ENCODE results near the gene GAD1. TPM values are rescaled to one million over a fixed set of nuclear protein-coding genes. Genes with fewer than 3 reads are reported as not detected.
A peak's percentile ranks its signal among the peaks of the same experiment; 100 is the strongest.

GAD1 gene
- total RNA-seq, 3 donors from 2014 or later (not counting 1 experiment from before 2014, with no cell fraction given) = not detected

- peaks cover 53% of the 10 kb centered on the region for H3K4me1 ChIP-seq (ENCODE audit: control insufficient read depth, insufficient read depth, low read length)
These were observed 5.8 kb downstream of the GAD1 start for GRCh38 chr2:170822290-170823087.

GRCh38 chr2:170823088-170823897 lies 6.6 kb downstream of the GAD1 start:
- no peaks in the 10 kb centered on the region for H3K9me3 Mint-ChIP-seq
- intact Hi-C loops (cut with micrococcal nuclease) = no loop called here
- Histone ChIP-seq H3K4me1 (ENCODE audit: control insufficient read depth, insufficient read depth, low read length) (peaks cover 46% of the 10 kb centered on the region), H3K36me3 (ENCODE audit: control insufficient read depth, insufficient read depth, low read length) (no peaks in the 10 kb centered on the region), H3K27ac (ENCODE audit: low read length) (no peak overlapping the region), H3K9me3 (ENCODE audit: control insufficient read depth, insufficient read depth, low read length) (peaks cover 4% of the 10 kb centered on the region), H3K27me3 (ENCODE audit: control insufficient read depth, insufficient read depth, low read length) (peaks cover 61% of the 10 kb centered on the region), H3K4me3 (ENCODE audit: low read length) (no peak overlapping the region)
- DNase-seq = peak in 1 of 2 donors; percentile 29
- peaks cover 33 to 42% of the 10 kb centered on the region in 2 donors for H3K4me1 Mint-ChIP-seq
- peak overlapping the region; percentile 31 for H3K4me3 Mint-ChIP-seq
- no peaks in the 10 kb centered on the region for H3K36me3 Mint-ChIP-seq
- no peak for TF ChIP-seq CTCF (IDR thresholded peaks at IDR 0.05)
- ATAC-seq = peak in 1 of 3 donors; percentile 18
- 5% methylated on average over 61 of the region's 61 CpGs for WGBS (ENCODE audit: insufficient coverage)
- no peak overlapping the region for H3K27ac Mint-ChIP-seq
- peaks cover 72 to 80% of the 10 kb centered on the region in 2 donors for H3K27me3 Mint-ChIP-seq (ENCODE audit: low read depth in 2 of 2)

More at GRCh38 chr2:170822290-170823087, 5.8 kb downstream of the GAD1 start:
- no peaks in the 10 kb centered on the region for H3K36me3 Mint-ChIP-seq
- peaks cover 67% of the 10 kb centered on the region for H3K27me3 ChIP-seq (ENCODE audit: control insufficient read depth, insufficient read depth, low read length)
- H3K27me3 Mint-ChIP-seq (ENCODE audit: low read depth in 2 of 2) = peaks cover 79 to 88% of the 10 kb centered on the region in 2 donors
- 16% methylated on average over 43 of the region's 43 CpGs for WGBS (ENCODE audit: insufficient coverage)
- no peak overlapping the region for H3K27ac Mint-ChIP-seq
- ATAC-seq (peak in 1 of 3 donors; percentile 56), DNase-seq (peak in 1 of 2 donors; percentile 61)
- intact Hi-C loops (cut with micrococcal nuclease) = no loop called here
- H3K4me3 ChIP-seq (ENCODE audit: low read length) = no peak overlapping the region
- no peak for TF ChIP-seq CTCF (IDR thresholded peaks at IDR 0.05)
- H3K36me3 ChIP-seq (ENCODE audit: control insufficient read depth, insufficient read depth, low read length) = no peaks in the 10 kb centered on the region
- no peaks in the 10 kb centered on the region for H3K9me3 Mint-ChIP-seq
- peaks cover 33 to 47% of the 10 kb centered on the region in 2 donors for H3K4me1 Mint-ChIP-seq
- H3K27ac ChIP-seq (ENCODE audit: low read length) = no peak overlapping the region
- H3K9me3 ChIP-seq (ENCODE audit: control insufficient read depth, insufficient read depth, low read length) = peaks cover 4% of the 10 kb centered on the region
- H3K4me3 Mint-ChIP-seq = peak overlapping the region; percentile 56

DNA sequence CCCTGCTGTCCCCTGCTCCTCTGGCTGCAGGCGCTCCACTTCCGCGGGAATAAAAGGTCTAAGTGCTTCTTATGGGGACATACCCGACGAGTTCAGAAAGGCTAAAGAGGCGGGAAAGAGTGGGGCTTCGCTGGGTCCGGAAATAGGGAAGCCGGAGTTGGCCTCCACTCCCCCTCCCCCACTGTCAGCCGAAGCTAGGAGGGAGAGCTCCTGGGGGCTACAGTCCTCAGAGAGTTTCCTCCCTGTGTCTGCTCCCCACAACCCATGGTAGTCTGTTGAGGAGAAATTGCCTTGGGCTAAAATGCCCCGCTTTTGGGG lies 7.2 kb downstream of the GAD1 start:
- Histone ChIP-seq H3K27me3 (ENCODE audit: control insufficient read depth, insufficient read depth, low read length) (peaks cover 55% of the 10 kb centered on the region), H3K27ac (ENCODE audit: low read length) (no peak overlapping the region), H3K9me3 (ENCODE audit: control insufficient read depth, insufficient read depth, low read length) (peaks cover under 1% of the 10 kb centered on the region), H3K4me1 (ENCODE audit: control insufficient read depth, insufficient read depth, low read length) (peaks cover 41% of the 10 kb centered on the region), H3K36me3 (ENCODE audit: control insufficient read depth, insufficient read depth, low read length) (no peaks in the 10 kb centered on the region), H3K4me3 (ENCODE audit: low read length) (no peak overlapping the region)
- WGBS (ENCODE audit: insufficient coverage) = 7% methylated on average over 8 of the region's 11 CpGs
- Mint-ChIP-seq H3K4me3 (no peak overlapping the region), H3K36me3 (no peaks in the 10 kb centered on the region), H3K9me3 (no peaks in the 10 kb centered on the region), H3K27me3 (ENCODE audit: low read depth in 2 of 2) (peaks cover 71 to 75% of the 10 kb centered on the region in 2 donors), H3K27ac (no peak overlapping the region), H3K4me1 (peaks cover 27 to 36% of the 10 kb centered on the region in 2 donors)
- no peak for TF ChIP-seq CTCF (IDR thresholded peaks at IDR 0.05)
- intact Hi-C loops (cut with micrococcal nuclease) = no loop called here
- ATAC-seq = no peak
- no peak for DNase-seq
